Right lung (tissue), 5 donors: ENCODE results near the gene CHRNA9. TPM values are rescaled to one million over a fixed set of nuclear protein-coding genes. Genes with fewer than 3 reads are reported as not detected.

Experiments
- DNase-seq, 2 donors: peaks; one replicate each; pipeline ENCODE4 v3.0.0-alpha.2; 2013
- polyA plus RNA-seq, 5 donors: library from polyadenylated mRNA; unstranded; fragments of 120-200 nt; gene quantifications; one replicate each; pipeline versions ENCODE4 v1.2.1 to v1.2.3, GENCODE V29; 2013; ENCODE audit warnings: inconsistent platforms in 1 of 5, low replicate concordance in 1 of 5; ENCODE audit not compliant: insufficient read length in 5 of 5, insufficient read depth in 1 of 5

CHRNA9 gene
- polyA plus RNA-seq, 5 donors, result not detected

- DNase-seq, result no peak
These were observed 26.5 kb upstream of the CHRNA9 start for GRCh38 chr4:40308528-40309122.

- DNase-seq, result peak; percentile 78 to 85
These were observed 25.8 kb upstream of the CHRNA9 start for GRCh38 chr4:40309250-40309774.

GRCh38 chr4:40310225-40310624, 24.9 kb upstream of the CHRNA9 start:
- DNase-seq, result no peak

GRCh38 chr4:40311811-40312346, 23.3 kb upstream of the CHRNA9 start:
- DNase-seq, result peak; percentile 33 to 45

- no peak for DNase-seq
These were observed 20.2 kb upstream of the CHRNA9 start for GRCh38 chr4:40314951-40315350.

- peak; percentile 69 to 73 for DNase-seq
These were observed 18.8 kb upstream of the CHRNA9 start for GRCh38 chr4:40316333-40316781.

- DNase-seq, result peak; percentile 75 to 80
These were observed 18.1 kb upstream of the CHRNA9 start for GRCh38 chr4:40316782-40317635.

GRCh38 chr4:40317916-40318658, 17.0 kb upstream of the CHRNA9 start:
- DNase-seq, result no peak

GRCh38 chr4:40321574-40322275, 13.4 kb upstream of the CHRNA9 start:
- peak in 1 of 2 donors; percentile 19 for DNase-seq

- DNase-seq, result no peak
These were observed 12.3 kb upstream of the CHRNA9 start for GRCh38 chr4:40322811-40323210.

- DNase-seq, result no peak
These were observed 11.3 kb upstream of the CHRNA9 start for GRCh38 chr4:40323866-40324265.

GRCh38 chr4:40325406-40326019, 9.6 kb upstream of the CHRNA9 start:
- peak; percentile 40 for DNase-seq

GRCh38 chr4:40327340-40327739, 7.8 kb upstream of the CHRNA9 start:
- DNase-seq, result no peak

- DNase-seq, result no peak
These were observed 6.8 kb upstream of the CHRNA9 start for GRCh38 chr4:40328383-40328782.

- no peak for DNase-seq
These were observed 5.3 kb upstream of the CHRNA9 start for GRCh38 chr4:40329805-40330204.

- DNase-seq, result no peak
These were observed 4.6 kb upstream of the CHRNA9 start for GRCh38 chr4:40330536-40330935.

GRCh38 chr4:40331101-40331745, 3.9 kb upstream of the CHRNA9 start:
- peak in 1 of 2 donors; percentile 26 for DNase-seq

GRCh38 chr4:40331961-40332360, 3.2 kb upstream of the CHRNA9 start:
- no peak for DNase-seq

- no peak for DNase-seq
These were observed 1.2 kb upstream of the CHRNA9 start for GRCh38 chr4:40333921-40334352.

- no peak for DNase-seq
These were observed 377 bp downstream of the CHRNA9 start for GRCh38 chr4:40335525-40335894.
